GM12891 (cell line): ENCODE data around the gene MADD.

Experiments used
- POLR2A ChIP-seq: IDR thresholded peaks from 2 replicates; pipeline ENCODE4 v1.6.1; 2011; ENCODE audit warnings: low read depth, low read length, control low read depth
- POLR2AphosphoS5 ChIP-seq: IDR thresholded peaks from 2 replicates; pipeline ENCODE4 v1.6.1; 2011; ENCODE audit warnings: low read depth, low read length, control low read depth

DNA sequence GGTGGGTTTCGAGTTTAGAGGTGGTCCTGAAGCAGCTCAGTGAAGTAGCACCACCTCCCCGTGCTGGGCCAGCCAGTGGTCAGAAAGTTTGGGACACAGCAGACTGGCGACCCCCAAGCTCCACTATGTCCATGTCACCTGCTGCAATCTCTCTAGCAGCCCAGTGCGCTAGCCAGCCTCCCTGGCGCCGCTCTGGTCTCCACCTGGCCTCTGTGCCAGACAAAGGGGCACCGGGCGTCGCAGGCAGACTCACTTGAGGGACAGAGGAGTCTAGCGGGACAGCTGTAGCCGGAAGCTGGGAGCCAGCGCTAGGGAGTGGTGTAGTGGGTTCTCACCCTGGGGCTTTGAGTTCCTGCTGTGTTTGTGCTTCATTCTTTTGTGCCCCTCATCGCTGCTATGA is 57.1 kb downstream of the MADD start:
- TF ChIP-seq POLR2A, result no peak
- TF ChIP-seq POLR2AphosphoS5, result no peak
